CD4-positive, alpha-beta T cell (primary cell): ENCODE results near the gene NRXN3. TPM values are rescaled to one million over a fixed set of nuclear protein-coding genes. Genes with fewer than 3 reads are reported as not detected.

Experiments
- ATAC-seq: fragments of 200-7000 bp; cut with Tn5 transposase; one replicate; pipeline ENCODE4 v1.10.0; 2022; ENCODE audit warnings: mild to moderate bottlenecking; ENCODE audit not compliant: poor library complexity
- CTCF ChIA-PET: fragments of 350-600 bp; sonication (Branson Sonifier 250); formaldehyde crosslinking; loops from one replicate; lab custom pipeline; 2021; ENCODE audit warnings: antibody characterized with exemption, inconsistent platforms; lab: Charles Lee
- POLR2A ChIA-PET: fragments of 350-600 bp; sonication (Branson Sonifier 250); formaldehyde crosslinking; loops from one replicate; lab custom pipeline; 2021; ENCODE audit warnings: antibody characterized with exemption, inconsistent platforms; lab: Charles Lee
- DNase-seq, 14 experiments: peaks; one replicate each; pipeline ENCODE4 v3.0.0-alpha.2; 2013 to 2020; ENCODE audit warnings: mixed read lengths in 2 of 14
- H3K27ac ChIP-seq, 2 donors: one replicate each; pipeline versions ENCODE4 v1.5.1 to v1.7.0; 2013; ENCODE audit warnings: low read length in 2 of 2, low read depth in 1 of 2, mild to moderate bottlenecking in 1 of 2
- H3K27me3 ChIP-seq, 2 experiments: 1 replicate in 1 of 2; 2 replicates in 1 of 2; pipeline versions ENCODE4 v1.6.1 to v1.7.0; 2013; ENCODE audit warnings: low read length in 2 of 2, control low read depth in 1 of 2, mild to moderate bottlenecking in 1 of 2, moderate library complexity in 1 of 2; ENCODE audit not compliant: insufficient read depth in 2 of 2, control insufficient read depth in 1 of 2
- H3K36me3 ChIP-seq: one replicate; pipeline ENCODE4 v1.6.1; 2013; ENCODE audit warnings: low read length, control low read depth; ENCODE audit not compliant: insufficient read depth
- H3K4me1 ChIP-seq: one replicate; pipeline ENCODE4 v1.6.1; 2013; ENCODE audit warnings: low read length, control low read depth; ENCODE audit not compliant: insufficient read depth
- H3K4me3 ChIP-seq: one replicate; pipeline ENCODE4 v1.5.1; 2013; ENCODE audit warnings: mild to moderate bottlenecking, low read length, moderate library complexity
- H3K9me3 ChIP-seq, 2 experiments: 1 replicate in 1 of 2; 2 replicates in 1 of 2; pipeline versions ENCODE4 v1.6.1 to v1.7.0; 2013; ENCODE audit warnings: low read length in 2 of 2, mild to moderate bottlenecking in 2 of 2, control low read depth in 1 of 2, moderate library complexity in 1 of 2; ENCODE audit not compliant: control insufficient read depth in 1 of 2, insufficient read depth in 1 of 2
- H3K27ac Mint-ChIP-seq: one replicate; pipeline ENCODE4 v1.8.0; 2020; ENCODE audit warnings: mixed read lengths
- H3K27me3 Mint-ChIP-seq: one replicate; pipeline ENCODE4 v1.8.0; 2021; ENCODE audit warnings: mixed read lengths
- H3K36me3 Mint-ChIP-seq: one replicate; pipeline ENCODE4 v1.8.0; 2021; ENCODE audit warnings: low read depth, mixed read lengths
- H3K4me1 Mint-ChIP-seq: one replicate; pipeline ENCODE4 v1.8.0; 2021; ENCODE audit warnings: low read depth, mixed read lengths
- H3K4me3 Mint-ChIP-seq: one replicate; pipeline ENCODE4 v1.8.0; 2020; ENCODE audit warnings: mild to moderate bottlenecking, mixed read lengths
- H3K9me3 Mint-ChIP-seq: one replicate; pipeline ENCODE4 v1.8.0; 2020; ENCODE audit warnings: mixed read lengths
- intact Hi-C, 2 experiments: fragments of 100-400 bp; cut with DNase I in 1 of 2; cut with micrococcal nuclease in 1 of 2; formaldehyde crosslinking; loops; one replicate each; pipeline versions ENCODE4 v1.15.1 to v1.9.0; 2023 to 2025; cut with DNase I, micrococcal nuclease
- total RNA-seq, 174 experiments: library from RNA in 2 of 174; stranded (reverse) in 2 of 174; gene quantifications; one replicate each; pipeline ENCODE4 v1.2.3 and lab custom pipeline; 2021 to 2026
- TF ChIP-seq, protein P1 (sequence below): fragments of 200-600 bp; IDR thresholded peaks from one replicate; pipeline ENCODE4 v1.8.0; 2022; ENCODE audit warnings: antibody characterized with exemption, mild to moderate bottlenecking

The NRXN3 gene
- total RNA-seq, 2 experiments from 2014 or later: not detected

- POLR2A ChIA-PET: no interaction called here
- no peak overlapping the region for H3K4me3 ChIP-seq
- DNase-seq (no peak), ATAC-seq (no peak)
- no peaks in the 10 kb centered on the region for H3K36me3 ChIP-seq
- intact Hi-C loops: no loop called here
- no peaks in the 10 kb centered on the region for H3K27me3 Mint-ChIP-seq
- no peak overlapping the region for H3K27ac Mint-ChIP-seq
- no peaks in the 10 kb centered on the region for H3K4me1 Mint-ChIP-seq
- no peaks in the 10 kb centered on the region for H3K36me3 Mint-ChIP-seq
- no peak overlapping the region for H3K4me3 Mint-ChIP-seq
- TF ChIP-seq, protein P1, sequence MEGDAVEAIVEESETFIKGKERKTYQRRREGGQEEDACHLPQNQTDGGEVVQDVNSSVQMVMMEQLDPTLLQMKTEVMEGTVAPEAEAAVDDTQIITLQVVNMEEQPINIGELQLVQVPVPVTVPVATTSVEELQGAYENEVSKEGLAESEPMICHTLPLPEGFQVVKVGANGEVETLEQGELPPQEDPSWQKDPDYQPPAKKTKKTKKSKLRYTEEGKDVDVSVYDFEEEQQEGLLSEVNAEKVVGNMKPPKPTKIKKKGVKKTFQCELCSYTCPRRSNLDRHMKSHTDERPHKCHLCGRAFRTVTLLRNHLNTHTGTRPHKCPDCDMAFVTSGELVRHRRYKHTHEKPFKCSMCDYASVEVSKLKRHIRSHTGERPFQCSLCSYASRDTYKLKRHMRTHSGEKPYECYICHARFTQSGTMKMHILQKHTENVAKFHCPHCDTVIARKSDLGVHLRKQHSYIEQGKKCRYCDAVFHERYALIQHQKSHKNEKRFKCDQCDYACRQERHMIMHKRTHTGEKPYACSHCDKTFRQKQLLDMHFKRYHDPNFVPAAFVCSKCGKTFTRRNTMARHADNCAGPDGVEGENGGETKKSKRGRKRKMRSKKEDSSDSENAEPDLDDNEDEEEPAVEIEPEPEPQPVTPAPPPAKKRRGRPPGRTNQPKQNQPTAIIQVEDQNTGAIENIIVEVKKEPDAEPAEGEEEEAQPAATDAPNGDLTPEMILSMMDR: no peak
- no peaks in the 10 kb centered on the region for H3K9me3 Mint-ChIP-seq
- no peaks in the 10 kb centered on the region for H3K27me3 ChIP-seq
- CTCF ChIA-PET: no interaction called here
- H3K9me3 ChIP-seq: no peaks in the 10 kb centered on the region
- no peak overlapping the region for H3K27ac ChIP-seq
- no peaks in the 10 kb centered on the region for H3K4me1 ChIP-seq
Observed at GRCh38 chr14:79331830-79332229, 1161.7 kb downstream of the NRXN3 start.

DNA sequence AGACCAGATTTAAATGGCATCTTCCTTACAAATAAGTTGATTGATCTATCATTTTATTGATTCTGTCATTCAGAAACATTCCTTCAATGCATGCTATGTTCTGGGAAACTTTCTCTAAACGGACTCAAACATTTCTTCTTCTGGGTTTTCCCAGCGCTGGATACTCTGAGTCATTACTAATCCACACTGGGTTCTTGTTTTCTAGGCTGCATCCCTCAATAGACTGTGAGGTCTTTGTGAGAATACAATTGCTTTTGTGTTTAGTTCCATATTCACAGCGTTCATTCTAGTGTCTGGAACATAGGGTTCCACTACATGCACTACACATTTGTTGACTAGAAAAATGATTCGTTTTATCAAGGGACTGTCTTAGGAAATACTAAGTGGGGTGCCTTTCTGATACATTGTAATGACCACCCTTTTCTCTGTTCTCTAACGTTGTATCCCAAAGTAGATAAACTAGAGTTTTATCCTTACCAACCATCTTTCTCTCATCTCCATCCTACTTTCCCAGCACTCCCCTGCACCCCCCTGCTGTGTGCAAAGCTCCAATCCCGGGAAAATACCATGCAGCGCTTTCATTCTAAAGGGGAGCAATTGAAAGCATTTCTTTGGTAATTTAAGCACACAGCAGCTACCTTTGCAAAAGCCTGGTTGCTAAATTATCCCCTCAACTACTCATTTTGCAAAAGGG lies 1162.5 kb downstream of the NRXN3 start:
- Histone ChIP-seq H3K9me3 (no peaks in the 10 kb centered on the region), H3K4me3 (no peak overlapping the region), H3K4me1 (no peaks in the 10 kb centered on the region), H3K36me3 (no peaks in the 10 kb centered on the region), H3K27ac (no peak overlapping the region), H3K27me3 (no peaks in the 10 kb centered on the region)
- intact Hi-C loops: no loop called here
- no peak overlapping the region for H3K4me3 Mint-ChIP-seq
- H3K9me3 Mint-ChIP-seq: no peaks in the 10 kb centered on the region
- no peaks in the 10 kb centered on the region for H3K27me3 Mint-ChIP-seq
- no peak for DNase-seq
- TF ChIP-seq, protein P1: no peak
- no peak overlapping the region for H3K27ac Mint-ChIP-seq
- no peaks in the 10 kb centered on the region for H3K4me1 Mint-ChIP-seq
- ChIA-PET POLR2A (no interaction called here), CTCF (no interaction called here)
- ATAC-seq: no peak
- no peaks in the 10 kb centered on the region for H3K36me3 Mint-ChIP-seq

DNA sequence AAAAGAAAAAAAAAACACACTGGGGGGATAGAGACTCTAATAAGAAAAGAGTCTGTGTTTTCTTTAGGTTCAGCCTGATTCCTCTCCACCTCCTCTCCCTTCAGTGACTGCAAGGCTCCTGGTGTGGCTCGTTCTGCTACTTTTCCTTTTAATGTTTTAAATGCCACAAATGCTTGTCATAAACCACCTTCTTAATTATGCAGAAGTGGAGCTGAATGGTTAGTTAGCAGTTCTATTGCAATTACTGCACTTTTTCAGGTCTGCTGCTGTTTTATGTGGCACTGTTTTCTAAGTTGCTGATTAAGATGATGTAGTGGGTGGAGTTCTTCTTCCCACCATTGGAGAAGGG lies 1163.0 kb downstream of the NRXN3 start:
- Histone ChIP-seq H3K4me3 (no peak overlapping the region), H3K27ac (no peak overlapping the region), H3K9me3 (no peaks in the 10 kb centered on the region), H3K4me1 (no peaks in the 10 kb centered on the region), H3K27me3 (no peaks in the 10 kb centered on the region), H3K36me3 (no peaks in the 10 kb centered on the region)
- TF ChIP-seq, protein P1: no peak
- Mint-ChIP-seq H3K4me1 (no peaks in the 10 kb centered on the region), H3K9me3 (no peaks in the 10 kb centered on the region), H3K36me3 (no peaks in the 10 kb centered on the region), H3K27me3 (no peaks in the 10 kb centered on the region), H3K4me3 (no peak overlapping the region), H3K27ac (no peak overlapping the region)
- CTCF ChIA-PET: no interaction called here
- intact Hi-C loops: no loop called here
- ATAC-seq: no peak
- no peak for DNase-seq
- POLR2A ChIA-PET: no interaction called here
